ENCODE data around the gene TM9SF4.

- no peak for TF ChIP-seq CSRNP3 (CRISPR knock-in tag; IDR thresholded peaks at IDR 0.05)
- TF ChIP-seq ZFP30 (CRISPR knock-in tag; IDR thresholded peaks at IDR 0.05) = no peak
- no peak for TF ChIP-seq ZNF70 (CRISPR knock-in tag; IDR thresholded peaks at IDR 0.05)
- no peak for TF ChIP-seq CREB5 (CRISPR knock-in tag; IDR thresholded peaks at IDR 0.05; ENCODE audit: low read depth)
- no peak for TF ChIP-seq ARNTL (CRISPR knock-in tag; IDR thresholded peaks at IDR 0.05; ENCODE audit: borderline replicate concordance, low read depth)
- no peak for TF ChIP-seq ISL1 (CRISPR knock-in tag; IDR thresholded peaks at IDR 0.05)
- TF ChIP-seq BACH2 (CRISPR knock-in tag; IDR thresholded peaks at IDR 0.05; ENCODE audit: borderline replicate concordance) = no peak
- no peak for TF ChIP-seq ZC3H10 (CRISPR knock-in tag; IDR thresholded peaks at IDR 0.05)
- TF ChIP-seq ESRRG (CRISPR knock-in tag; IDR thresholded peaks at IDR 0.05) = no peak
- TF ChIP-seq PATZ1 (CRISPR knock-in tag; IDR thresholded peaks at IDR 0.05; ENCODE audit: borderline replicate concordance) = no peak
- no peak for TF ChIP-seq PPARA (CRISPR knock-in tag; IDR thresholded peaks at IDR 0.05; ENCODE audit: borderline replicate concordance)
- TF ChIP-seq ZNF565 (CRISPR knock-in tag; conservative IDR thresholded peaks at IDR 0.05; ENCODE audit: low read depth) = no peak
Measured at GRCh38 chr20:32116079-32116521, 6.6 kb downstream of the TM9SF4 start.
